Measurements from ENCODE around the gene ATG14.

DNA sequence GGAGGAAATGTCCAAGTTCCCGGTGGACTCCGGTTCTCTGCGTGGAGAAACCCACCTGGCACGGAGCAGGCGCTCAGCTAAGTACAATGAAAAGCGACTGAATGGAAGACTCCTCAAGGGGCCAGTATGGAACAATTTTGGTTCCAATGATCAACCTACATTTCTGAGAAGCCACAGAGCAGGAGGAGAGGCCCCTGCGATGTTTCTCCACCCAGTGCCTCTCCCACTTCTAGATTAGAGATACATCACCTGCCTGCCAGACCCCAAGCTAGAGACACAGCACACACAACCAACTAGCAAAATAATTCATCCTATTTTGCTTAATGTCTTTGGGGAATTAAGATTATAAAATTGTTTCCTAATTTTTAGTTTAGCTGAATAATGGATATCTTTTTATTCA lies 38.8 kb downstream of the ATG14 start:
- TF ChIP-seq POLR2A (IDR thresholded peaks at IDR 0.05; ENCODE audit: low read depth, low read length) (no peak), POLR2AphosphoS5 (IDR thresholded peaks at IDR 0.05; ENCODE audit: low read depth, low read length) (no peak), TAF1 (IDR thresholded peaks at IDR 0.05; ENCODE audit: borderline replicate concordance, low read depth, low read length) (no peak)

Measured in GM12892 (cell line).